A549 (cell line): ENCODE measurements around the gene ADPRHL1. TPM values are rescaled to one million over a fixed set of nuclear protein-coding genes. Genes with fewer than 3 reads are reported as not detected.
"Not testable (repeated sequence)": the region's sequence is repeated elsewhere in the genome, so short reads cannot be mapped to it uniquely, and the experiment has no call there.

Experiments
- ATAC-seq, 2 experiments: fragments of 200-7000 bp in 1 of 2; fragments of >200 bp in 1 of 2; cut with Nextera tagmentation in 1 of 2; cut with Tn5 transposase in 1 of 2; 3 replicates each; pipeline versions ENCODE4 v1.8.0 to v1.9.1; 2018 to 2020; ENCODE audit warnings: mild to moderate bottlenecking in 1 of 2, moderate library complexity in 1 of 2
- CTCF ChIA-PET: fragments of 300-600 bp; sonication (Branson Sonifier 250); formaldehyde crosslinking; extraction: SDS; loops from one replicate; lab custom pipeline; 2021; ENCODE audit warnings: antibody characterized with exemption, inconsistent platforms; lab: Yijun Ruan, JAX
- POLR2A ChIA-PET: fragments of 350-600 bp; formaldehyde crosslinking; extraction: SDS; loops from one replicate; lab custom pipeline; 2021; ENCODE audit warnings: antibody characterized with exemption, inconsistent platforms; lab: Yijun Ruan, JAX
- DNase-seq, 2 experiments: peaks; one replicate each; pipeline versions ENCODE4 v3.0.0 to v3.0.0-alpha.2; 2011 to 2016; ENCODE audit warnings: low read depth in 1 of 2, low spot score in 1 of 2
- FAIRE-seq: peaks from 2 replicates; lab custom pipeline; 2011; peaks lifted over from hg19 to GRCh38; lab: Jason Lieb, UNC
- H3K27ac ChIP-seq, 2 experiments: fragments of >200 bp; sonication (Bioruptor Twin); formaldehyde crosslinking; 3 replicates each; pipeline ENCODE4 v1.5.1; 2016 to 2017
- H3K4me1 ChIP-seq: fragments of >200 bp; sonication (Bioruptor Twin); formaldehyde crosslinking; 3 replicates; pipeline ENCODE4 v1.6.1; 2016
- H3K4me2 ChIP-seq: fragments of >200 bp; sonication (Bioruptor Twin); formaldehyde crosslinking; 3 replicates; pipeline ENCODE4 v1.6.1; 2016
- H3K4me3 ChIP-seq: fragments of >200 bp; sonication (Bioruptor Twin); formaldehyde crosslinking; 3 replicates; pipeline ENCODE4 v1.5.1; 2016
- H3K9me3 ChIP-seq: fragments of >200 bp; sonication (Bioruptor Twin); formaldehyde crosslinking; 3 replicates; pipeline ENCODE4 v1.6.1; 2016
- CBX2 ChIP-seq: fragments of 200-600 bp; sonication (generic); IDR thresholded peaks from 2 replicates; pipeline ENCODE4 v1.6.1; 2016; ENCODE audit warnings: low read depth, mild to moderate bottlenecking, borderline replicate concordance
- EHF ChIP-seq: fragments of 250-450 bp; sonication (Bioruptor Pico); IDR thresholded peaks from 2 replicates; pipeline ENCODE4 v1.5.0; 2020; ENCODE audit warnings: mild to moderate bottlenecking
- EHMT2 ChIP-seq: fragments of 200-600 bp; sonication (generic); IDR thresholded peaks from 2 replicates; pipeline ENCODE4 v1.6.1; 2016; ENCODE audit warnings: antibody characterized with exemption, low read depth, mild to moderate bottlenecking, moderate library complexity
- FOSL2 ChIP-seq, 2 experiments: fragments of 450-650 bp in 1 of 2; fragments of >200 bp in 1 of 2; sonication (Bioruptor Twin) in 1 of 2; formaldehyde crosslinking; IDR thresholded peaks; 2 replicates each; pipeline versions ENCODE4 v1.5.0 to v1.6.1; 2016 to 2020; ENCODE audit warnings: mild to moderate bottlenecking in 1 of 2, moderate library complexity in 1 of 2
- FOXS1 ChIP-seq: fragments of 250-450 bp; sonication (Bioruptor Pico); IDR thresholded peaks from 2 replicates; pipeline ENCODE4 v1.5.0; 2020; ENCODE audit warnings: mild to moderate bottlenecking, moderate library complexity
- GATA3 ChIP-seq: IDR thresholded peaks from 2 replicates; pipeline ENCODE4 v1.6.1; 2012; ENCODE audit warnings: borderline replicate concordance
- HEYL ChIP-seq: fragments of 250-450 bp; sonication (Bioruptor Pico); IDR thresholded peaks from 2 replicates; pipeline ENCODE4 v1.8.0; 2021; ENCODE audit warnings: mild to moderate bottlenecking, moderate library complexity
- MAFK ChIP-seq: fragments of 450-650 bp; IDR thresholded peaks from 2 replicates; pipeline ENCODE4 v1.6.1; 2014; ENCODE audit not compliant: partially characterized antibody
- MYC ChIP-seq: IDR thresholded peaks from 2 replicates; pipeline ENCODE4 v1.6.1; 2012; ENCODE audit warnings: mild to moderate bottlenecking, inconsistent platforms, low read length, improper control_type of control experiment, borderline replicate concordance
- NFE2L2 ChIP-seq: fragments of 150-350 bp; conservative IDR thresholded peaks from 2 replicates; pipeline ENCODE4 v1.6.1; 2014; ENCODE audit warnings: low read length
- NPAS2 ChIP-seq: fragments of 250-450 bp; sonication (Bioruptor Pico); IDR thresholded peaks from 2 replicates; pipeline ENCODE4 v1.8.0; 2022; ENCODE audit warnings: mild to moderate bottlenecking, moderate library complexity, borderline replicate concordance
- SMC3 ChIP-seq: fragments of >200 bp; sonication (Bioruptor Twin); formaldehyde crosslinking; IDR thresholded peaks from 3 replicates; pipeline ENCODE4 v1.6.1; 2018; ENCODE audit warnings: inconsistent platforms
- ZNF302 ChIP-seq: fragments of 250-450 bp; sonication (Bioruptor Pico); IDR thresholded peaks from 2 replicates; pipeline ENCODE4 v1.9.0; 2021; ENCODE audit warnings: inconsistent platforms, mild to moderate bottlenecking, moderate library complexity
- WGBS: methylation state at CpG from one replicate; pipeline ENCODE4 v1.1.6; 2017; ENCODE audit errors: missing lambda C conversion rate; 5-methylcytosine and 5-hydroxymethylcytosine counted together
- polyA plus RNA-seq, 4 experiments: library from polyadenylated mRNA; depleted of rRNA in 3 of 4; stranded (reverse); fragments of >200 nt; fragmentation: RNase III in 1 of 4; extraction: RNeasy Plus Mini Kit Qiagen cat#74134 plus additional on column Dnase treatment in 1 of 4; gene quantifications; 2 replicates in 3 of 4; 3 replicates in 1 of 4; pipeline ENCODE4 v1.2.3, GENCODE V29; 2011 to 2017
- TF ChIP-seq, protein P1 (sequence below): IDR thresholded peaks from 2 replicates; pipeline ENCODE4 v1.6.1; 2012; ENCODE audit warnings: low read depth, borderline replicate concordance
- TF ChIP-seq, protein P2 (sequence below): IDR thresholded peaks from 2 replicates; pipeline ENCODE4 v1.6.1; 2012
- TF ChIP-seq, protein P3 (sequence below): fragments of 200-600 bp; sonication (generic); IDR thresholded peaks from 2 replicates; pipeline ENCODE4 v1.6.1; 2016; ENCODE audit warnings: antibody characterized with exemption, mild to moderate bottlenecking, moderate library complexity
- TF ChIP-seq, protein P4 (sequence below): fragments of >200 bp; sonication (Bioruptor Twin); formaldehyde crosslinking; IDR thresholded peaks from 2 replicates; pipeline ENCODE4 v1.6.1; 2016
- TF ChIP-seq, protein P5 (sequence below): fragments of 150-350 bp; IDR thresholded peaks from 2 replicates; pipeline ENCODE4 v1.6.1; 2014; ENCODE audit warnings: low read depth, mild to moderate bottlenecking, low read length

ADPRHL1 gene
- polyA plus RNA-seq, 2 of the 4 experiments (the other 2 are of a cell fraction): 11.0 to 11.4 TPM

DNA sequence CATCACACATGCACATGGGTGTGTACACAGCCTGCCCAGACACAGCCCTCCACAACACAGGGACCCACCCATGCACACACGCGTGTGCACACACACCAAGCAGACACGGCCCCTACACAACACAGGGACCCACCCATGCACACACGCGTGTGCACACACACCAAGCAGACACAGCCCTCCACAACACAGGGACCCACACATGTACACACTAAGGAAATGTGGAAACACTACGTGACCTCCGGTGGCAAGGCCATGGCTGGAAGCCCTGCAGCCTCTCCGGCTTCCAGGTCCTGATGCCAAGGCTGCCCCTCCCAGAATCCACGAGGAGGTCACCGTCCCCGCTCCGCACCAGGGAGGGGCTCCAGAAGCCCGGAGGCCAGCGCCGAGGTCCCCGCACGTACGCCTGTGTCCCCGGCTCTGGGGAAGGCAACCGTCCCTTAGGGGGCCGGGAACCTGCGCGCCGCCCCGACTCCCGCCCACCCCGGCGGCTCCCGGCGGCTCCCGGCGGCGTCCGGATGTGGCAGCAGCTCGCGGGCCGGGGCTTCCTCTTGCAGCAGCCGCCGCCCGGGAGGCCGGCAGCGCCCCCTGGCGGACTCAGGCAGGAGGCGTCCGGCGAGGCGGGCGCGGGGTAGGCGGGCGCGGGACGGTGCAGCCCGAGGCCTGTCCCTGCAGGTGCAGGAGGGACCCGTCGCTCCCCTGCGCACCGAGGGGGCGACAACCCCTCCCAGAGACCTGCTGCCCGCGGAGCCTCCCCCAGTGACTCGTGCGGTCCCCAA lies 59.5 kb downstream of the ADPRHL1 start (continued):
- TF ChIP-seq ZNF302: no peak

DNA sequence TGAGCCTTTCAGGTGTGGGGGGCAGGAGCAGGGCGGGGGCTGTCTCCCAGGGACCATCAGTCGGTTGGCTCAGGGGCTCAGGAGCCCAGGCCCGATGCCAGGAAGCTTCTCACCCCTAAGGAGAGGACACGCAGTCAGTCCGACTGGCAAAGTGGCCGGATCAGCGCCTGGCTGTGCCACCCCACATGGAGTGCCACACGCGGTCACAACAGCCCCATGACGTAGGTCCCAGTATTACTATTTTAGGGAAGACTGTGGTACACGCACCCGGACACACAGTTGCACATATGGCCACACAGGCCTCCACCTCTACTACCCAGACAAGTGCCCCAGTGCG lies 60.1 kb downstream of the ADPRHL1 start:
- ChIA-PET CTCF (interaction anchor here (0.9 to 1.3 kb wide), 8 partner anchors 10 to 358 kb away, joined by 3 to 5 read pairs (median 3); no protein-coding TSS in a partner anchor), POLR2A (no interaction called here)
- H3K4me3 ChIP-seq: peak overlapping the region; percentile 86
- H3K4me1 ChIP-seq: peaks cover 4% of the 10 kb centered on the region; the same call in 1 of the 3 replicates
- DNase-seq (no peak), FAIRE-seq (no peak), ATAC-seq (no peak; a peak in 1 of 6 replicates)
- H3K9me3 ChIP-seq: no peaks in the 10 kb centered on the region
- peak overlapping the region; percentile 100 for H3K4me2 ChIP-seq
- H3K27ac ChIP-seq: peak overlapping the region; percentile 91 to 96
- WGBS: 74% methylated on average over 13 of the region's 13 CpGs
- TF ChIP-seq MAFK: no peak
- TF ChIP-seq HEYL (CRISPR knock-in tag): no peak
- TF ChIP-seq FOSL2 (IDR thresholded peaks at IDR 0.05): no peak
- no peak for TF ChIP-seq FOSL2 (CRISPR knock-in tag; IDR thresholded peaks at IDR 0.05)
- TF ChIP-seq, protein P1, sequence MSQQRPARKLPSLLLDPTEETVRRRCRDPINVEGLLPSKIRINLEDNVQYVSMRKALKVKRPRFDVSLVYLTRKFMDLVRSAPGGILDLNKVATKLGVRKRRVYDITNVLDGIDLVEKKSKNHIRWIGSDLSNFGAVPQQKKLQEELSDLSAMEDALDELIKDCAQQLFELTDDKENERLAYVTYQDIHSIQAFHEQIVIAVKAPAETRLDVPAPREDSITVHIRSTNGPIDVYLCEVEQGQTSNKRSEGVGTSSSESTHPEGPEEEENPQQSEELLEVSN: no peak
- no peak for TF ChIP-seq FOXS1
- TF ChIP-seq, protein P2, sequence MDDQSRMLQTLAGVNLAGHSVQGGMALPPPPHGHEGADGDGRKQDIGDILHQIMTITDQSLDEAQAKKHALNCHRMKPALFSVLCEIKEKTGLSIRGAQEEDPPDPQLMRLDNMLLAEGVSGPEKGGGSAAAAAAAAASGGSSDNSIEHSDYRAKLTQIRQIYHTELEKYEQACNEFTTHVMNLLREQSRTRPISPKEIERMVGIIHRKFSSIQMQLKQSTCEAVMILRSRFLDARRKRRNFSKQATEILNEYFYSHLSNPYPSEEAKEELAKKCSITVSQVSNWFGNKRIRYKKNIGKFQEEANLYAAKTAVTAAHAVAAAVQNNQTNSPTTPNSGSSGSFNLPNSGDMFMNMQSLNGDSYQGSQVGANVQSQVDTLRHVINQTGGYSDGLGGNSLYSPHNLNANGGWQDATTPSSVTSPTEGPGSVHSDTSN: no peak
- no peak for TF ChIP-seq NFE2L2
- no peak for TF ChIP-seq EHF
- TF ChIP-seq MYC: no peak
- TF ChIP-seq, protein P3, sequence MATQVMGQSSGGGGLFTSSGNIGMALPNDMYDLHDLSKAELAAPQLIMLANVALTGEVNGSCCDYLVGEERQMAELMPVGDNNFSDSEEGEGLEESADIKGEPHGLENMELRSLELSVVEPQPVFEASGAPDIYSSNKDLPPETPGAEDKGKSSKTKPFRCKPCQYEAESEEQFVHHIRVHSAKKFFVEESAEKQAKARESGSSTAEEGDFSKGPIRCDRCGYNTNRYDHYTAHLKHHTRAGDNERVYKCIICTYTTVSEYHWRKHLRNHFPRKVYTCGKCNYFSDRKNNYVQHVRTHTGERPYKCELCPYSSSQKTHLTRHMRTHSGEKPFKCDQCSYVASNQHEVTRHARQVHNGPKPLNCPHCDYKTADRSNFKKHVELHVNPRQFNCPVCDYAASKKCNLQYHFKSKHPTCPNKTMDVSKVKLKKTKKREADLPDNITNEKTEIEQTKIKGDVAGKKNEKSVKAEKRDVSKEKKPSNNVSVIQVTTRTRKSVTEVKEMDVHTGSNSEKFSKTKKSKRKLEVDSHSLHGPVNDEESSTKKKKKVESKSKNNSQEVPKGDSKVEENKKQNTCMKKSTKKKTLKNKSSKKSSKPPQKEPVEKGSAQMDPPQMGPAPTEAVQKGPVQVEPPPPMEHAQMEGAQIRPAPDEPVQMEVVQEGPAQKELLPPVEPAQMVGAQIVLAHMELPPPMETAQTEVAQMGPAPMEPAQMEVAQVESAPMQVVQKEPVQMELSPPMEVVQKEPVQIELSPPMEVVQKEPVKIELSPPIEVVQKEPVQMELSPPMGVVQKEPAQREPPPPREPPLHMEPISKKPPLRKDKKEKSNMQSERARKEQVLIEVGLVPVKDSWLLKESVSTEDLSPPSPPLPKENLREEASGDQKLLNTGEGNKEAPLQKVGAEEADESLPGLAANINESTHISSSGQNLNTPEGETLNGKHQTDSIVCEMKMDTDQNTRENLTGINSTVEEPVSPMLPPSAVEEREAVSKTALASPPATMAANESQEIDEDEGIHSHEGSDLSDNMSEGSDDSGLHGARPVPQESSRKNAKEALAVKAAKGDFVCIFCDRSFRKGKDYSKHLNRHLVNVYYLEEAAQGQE: no peak
- TF ChIP-seq, protein P4, sequence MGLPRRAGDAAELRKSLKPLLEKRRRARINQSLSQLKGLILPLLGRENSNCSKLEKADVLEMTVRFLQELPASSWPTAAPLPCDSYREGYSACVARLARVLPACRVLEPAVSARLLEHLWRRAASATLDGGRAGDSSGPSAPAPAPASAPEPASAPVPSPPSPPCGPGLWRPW: no peak

DNA sequence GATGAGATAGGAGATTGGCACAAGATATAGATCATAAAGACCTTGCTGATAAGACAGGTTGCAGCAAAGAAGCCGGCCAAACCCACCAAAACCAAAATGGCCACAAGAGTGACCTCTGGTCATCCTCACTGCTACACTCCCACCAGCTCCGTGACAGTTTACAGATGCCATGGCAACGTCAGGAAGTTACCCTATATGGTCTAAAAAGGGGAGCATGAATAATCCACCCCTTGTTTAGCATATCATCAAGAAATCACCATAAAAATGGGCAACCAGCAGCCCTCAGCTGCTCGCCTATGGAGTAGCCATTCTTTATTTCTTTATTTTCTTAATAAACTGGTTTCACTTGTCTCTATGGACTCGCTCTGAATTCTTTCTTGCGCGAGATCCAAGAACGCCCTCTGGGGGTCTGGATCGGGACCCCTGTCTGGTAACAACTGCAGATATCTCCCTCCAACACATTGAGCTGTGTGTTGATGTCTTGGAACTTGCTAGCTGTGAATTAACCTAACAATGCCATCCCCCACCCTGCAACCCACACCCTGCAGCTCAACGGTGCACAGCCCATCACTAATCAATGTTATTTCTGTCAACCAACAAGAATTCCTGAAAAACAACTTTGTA lies 62.3 kb downstream of the ADPRHL1 start:
- TF ChIP-seq, protein P5, sequence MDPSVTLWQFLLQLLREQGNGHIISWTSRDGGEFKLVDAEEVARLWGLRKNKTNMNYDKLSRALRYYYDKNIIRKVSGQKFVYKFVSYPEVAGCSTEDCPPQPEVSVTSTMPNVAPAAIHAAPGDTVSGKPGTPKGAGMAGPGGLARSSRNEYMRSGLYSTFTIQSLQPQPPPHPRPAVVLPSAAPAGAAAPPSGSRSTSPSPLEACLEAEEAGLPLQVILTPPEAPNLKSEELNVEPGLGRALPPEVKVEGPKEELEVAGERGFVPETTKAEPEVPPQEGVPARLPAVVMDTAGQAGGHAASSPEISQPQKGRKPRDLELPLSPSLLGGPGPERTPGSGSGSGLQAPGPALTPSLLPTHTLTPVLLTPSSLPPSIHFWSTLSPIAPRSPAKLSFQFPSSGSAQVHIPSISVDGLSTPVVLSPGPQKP: no peak
- TF ChIP-seq GATA3: no peak
- no peak for TF ChIP-seq CBX2
- no peak for TF ChIP-seq SMC3
- TF ChIP-seq NPAS2: no peak
- TF ChIP-seq EHMT2: no peak
- TF ChIP-seq, all 56 proteins: peak for 0
- CTCF ChIA-PET: no interaction called here
- FAIRE-seq (no peak), ATAC-seq (no peak), DNase-seq (no peak)
- no peak overlapping the region for H3K27ac ChIP-seq
- H3K4me3 ChIP-seq: no peak overlapping the region
- peaks cover 4% of the 10 kb centered on the region; the same call in 1 of the 3 replicates for H3K4me1 ChIP-seq
- POLR2A ChIA-PET: no interaction called here
- 74% methylated on average over 10 of the region's 10 CpGs for WGBS
- peaks cover 4% of the 10 kb centered on the region; the same call in 1 of the 3 replicates for H3K9me3 ChIP-seq
- no peak overlapping the region for H3K4me2 ChIP-seq

DNA sequence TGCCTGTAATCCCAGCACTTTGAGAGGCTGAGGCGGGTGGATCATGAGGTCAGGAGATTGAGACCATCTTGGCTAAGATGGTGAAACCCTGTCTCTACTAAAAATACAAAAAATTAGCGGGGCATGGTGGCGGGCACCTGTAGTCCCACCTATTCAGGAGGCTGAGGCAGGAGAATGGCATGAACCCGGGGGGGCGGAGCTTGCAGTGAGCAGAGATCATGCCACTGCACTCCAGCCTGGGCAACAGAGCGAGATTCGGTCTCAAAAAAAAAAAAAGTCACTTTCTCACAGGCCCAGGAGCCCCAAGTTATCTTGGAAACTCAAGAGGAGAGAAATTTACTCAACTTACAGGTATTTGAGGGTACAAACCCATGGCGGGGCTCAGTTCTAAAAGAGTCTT lies 63.7 kb downstream of the ADPRHL1 start:
- POLR2A ChIA-PET, H3K4me1 ChIP-seq, H3K4me3 ChIP-seq, ATAC-seq, H3K4me2 ChIP-seq, DNase-seq, CTCF ChIA-PET, H3K9me3 ChIP-seq, H3K27ac ChIP-seq, FAIRE-seq: not testable (repeated sequence)
- WGBS: 63% methylated on average over 8 of the region's 8 CpGs
